NOMO-1 treated with dmso at 0.1 percent for 144 hours (cell line): ENCODE data around the gene ANKRD28.

Experiments used
- DNase-seq: peaks from one replicate; lab custom pipeline; 2025; ENCODE audit not compliant: unreplicated experiment; lab: John Stamatoyannopoulos, UW

Gene ANKRD28

GRCh38 chr3:15676259-15676658 is 121.5 kb downstream of the ANKRD28 start:
- DNase-seq: no peak

- no peak for DNase-seq
These were observed 124.2 kb downstream of the ANKRD28 start for GRCh38 chr3:15673536-15673935.

- no peak for DNase-seq
These were observed 130.3 kb downstream of the ANKRD28 start for GRCh38 chr3:15667484-15667883.

GRCh38 chr3:15666277-15666676 is 131.5 kb downstream of the ANKRD28 start:
- DNase-seq: no peak

- DNase-seq: no peak
These were observed 132.1 kb downstream of the ANKRD28 start for GRCh38 chr3:15665510-15666150.

- no peak for DNase-seq
These were observed 133.6 kb downstream of the ANKRD28 start for GRCh38 chr3:15664144-15664543.

- no peak for DNase-seq
These were observed 137.5 kb downstream of the ANKRD28 start for GRCh38 chr3:15660055-15660935.

GRCh38 chr3:15659254-15659975 is 138.4 kb downstream of the ANKRD28 start:
- no peak for DNase-seq

- DNase-seq: no peak
These were observed 140.8 kb downstream of the ANKRD28 start for GRCh38 chr3:15657016-15657415.

- DNase-seq: no peak
These were observed 141.4 kb downstream of the ANKRD28 start for GRCh38 chr3:15656342-15656741.

- DNase-seq: no peak
These were observed 142.9 kb downstream of the ANKRD28 start for GRCh38 chr3:15654891-15655290.

GRCh38 chr3:15654127-15654526 is 143.7 kb downstream of the ANKRD28 start:
- DNase-seq: no peak

GRCh38 chr3:15653321-15653720 is 144.5 kb downstream of the ANKRD28 start:
- no peak for DNase-seq

GRCh38 chr3:15651396-15651795 is 146.4 kb downstream of the ANKRD28 start:
- no peak for DNase-seq

GRCh38 chr3:15649858-15650257 is 147.9 kb downstream of the ANKRD28 start:
- no peak for DNase-seq

- no peak for DNase-seq
These were observed 148.4 kb downstream of the ANKRD28 start for GRCh38 chr3:15649341-15649740.

- peak; percentile 58 for DNase-seq
These were observed 150.1 kb downstream of the ANKRD28 start for GRCh38 chr3:15647611-15648167.

GRCh38 chr3:15646851-15647511 is 150.8 kb downstream of the ANKRD28 start:
- DNase-seq: no peak

GRCh38 chr3:15645740-15646501 is 151.9 kb downstream of the ANKRD28 start:
- DNase-seq: no peak

- no peak for DNase-seq
These were observed 152.5 kb downstream of the ANKRD28 start for GRCh38 chr3:15645246-15645645.
